Endometrial microvascular endothelial cells (primary cell): ENCODE results near the gene PLCG1. TPM values are rescaled to one million over a fixed set of nuclear protein-coding genes. Genes with fewer than 3 reads are reported as not detected.

Experiments
- in situ Hi-C: cut with HindIII; loops from 2 replicates; pipeline ENCODE4 v1.10.0; 2017; ENCODE audit warnings: low sequenced_read_pairs, low pct_unique_long_range_greater_than_20kb; ENCODE audit errors: inconsistent ontology term
- total RNA-seq: library from RNA; depleted of rRNA; stranded (reverse); fragments of >200 nt; gene quantifications from one replicate; pipeline ENCODE4 v1.2.3, GENCODE V29; 2015; ENCODE audit errors: inconsistent ontology term

Gene PLCG1
- total RNA-seq, 1 donor from 2014 or later = 61.3 TPM

GRCh38 chr20:41160686-41161085 lies 23.3 kb downstream of the PLCG1 start:
- in situ Hi-C loops = no loop called here

GRCh38 chr20:41161886-41162285 lies 24.5 kb downstream of the PLCG1 start:
- in situ Hi-C loops = no loop called here

- in situ Hi-C loops = no loop called here
These were observed 25.1 kb downstream of the PLCG1 start for GRCh38 chr20:41162396-41162795.

DNA sequence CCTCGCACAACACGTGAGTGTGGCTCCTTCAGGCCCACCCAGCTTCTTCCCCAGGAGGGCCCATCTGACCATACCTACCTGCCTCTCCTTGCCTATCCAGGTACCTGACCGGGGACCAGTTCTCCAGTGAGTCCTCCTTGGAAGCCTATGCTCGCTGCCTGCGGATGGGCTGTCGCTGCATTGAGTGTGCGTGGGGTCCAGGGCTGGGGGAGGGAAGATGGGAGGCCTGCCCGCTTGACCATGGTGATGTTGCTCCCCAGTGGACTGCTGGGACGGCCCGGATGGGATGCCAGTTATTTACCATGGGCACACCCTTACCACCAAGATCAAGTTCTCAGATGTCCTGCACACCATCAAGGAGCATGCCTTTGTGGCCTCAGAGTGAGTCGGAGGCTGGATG lies 26.5 kb downstream of the PLCG1 start:
- in situ Hi-C loops = no loop called here

- in situ Hi-C loops = no loop called here
These were observed 27.9 kb downstream of the PLCG1 start for GRCh38 chr20:41165001-41165882.

GRCh38 chr20:41166201-41167117 lies 29.1 kb downstream of the PLCG1 start:
- in situ Hi-C loops = no loop called here

- in situ Hi-C loops = no loop called here
These were observed 29.8 kb downstream of the PLCG1 start for GRCh38 chr20:41167118-41167470.

- in situ Hi-C loops = no loop called here
These were observed 30.3 kb downstream of the PLCG1 start for GRCh38 chr20:41167481-41168253.

DNA sequence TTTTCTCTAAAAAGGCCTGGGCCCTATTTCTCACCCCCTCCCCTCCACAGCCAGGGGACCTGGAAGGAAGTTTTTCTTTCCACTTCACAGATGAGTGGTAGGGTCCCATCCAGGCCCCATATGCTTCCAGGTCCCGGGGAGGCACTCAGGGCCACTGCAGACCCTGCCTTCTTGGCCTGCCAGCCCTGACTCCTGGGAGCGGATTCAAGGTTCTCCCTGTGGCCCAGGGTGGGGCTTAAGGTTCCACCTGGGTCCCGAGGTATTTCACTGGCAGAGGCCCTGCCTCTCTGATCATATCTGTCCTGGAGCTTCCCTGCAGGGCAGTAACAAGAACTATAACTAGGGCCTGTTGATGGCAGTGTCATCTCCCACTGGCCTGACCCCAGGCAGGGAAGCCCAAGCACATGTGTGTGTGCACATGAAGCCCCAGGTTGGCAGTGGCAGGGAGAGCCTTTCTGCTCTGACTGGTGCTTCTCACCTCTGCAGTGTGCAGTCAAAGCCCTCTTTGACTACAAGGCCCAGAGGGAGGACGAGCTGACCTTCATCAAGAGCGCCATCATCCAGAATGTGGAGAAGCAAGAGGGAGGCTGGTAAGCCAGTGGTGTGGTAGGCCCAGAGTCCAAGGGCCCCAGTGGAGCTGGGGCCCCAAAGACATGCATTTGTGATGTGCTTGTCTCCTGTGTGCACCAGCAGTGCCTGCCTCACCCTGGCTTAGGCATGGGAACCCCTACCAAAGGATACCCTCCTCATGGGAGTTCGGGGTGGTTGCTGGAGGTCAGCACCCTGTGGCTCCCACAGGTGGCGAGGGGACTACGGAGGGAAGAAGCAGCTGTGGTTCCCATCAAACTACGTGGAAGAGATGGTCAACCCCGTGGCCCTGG lies 31.2 kb downstream of the PLCG1 start:
- in situ Hi-C loops = no loop called here

DNA sequence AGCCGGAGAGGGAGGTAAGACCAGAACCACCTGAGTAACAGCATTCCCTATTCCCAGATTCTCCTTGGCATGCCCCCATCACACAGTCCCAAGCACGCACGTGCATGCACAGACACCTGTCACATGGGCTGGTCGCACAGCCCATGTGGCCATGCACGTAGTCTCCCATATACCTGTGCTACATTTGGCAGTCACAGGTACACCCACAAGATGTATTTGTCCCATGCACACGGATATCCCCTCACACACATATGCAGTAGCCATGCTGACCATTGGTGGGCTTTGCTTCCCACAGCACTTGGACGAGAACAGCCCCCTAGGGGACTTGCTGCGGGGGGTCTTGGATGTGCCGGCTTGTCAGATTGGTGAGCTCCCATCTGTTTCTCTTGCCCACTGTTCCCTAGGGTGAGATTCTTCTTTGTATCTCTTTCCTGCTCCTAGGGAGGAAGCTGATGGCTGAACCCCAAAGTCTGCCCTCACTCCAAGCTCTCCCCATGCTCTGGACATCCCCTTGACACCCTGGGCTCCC lies 31.9 kb downstream of the PLCG1 start:
- in situ Hi-C loops = no loop called here

- in situ Hi-C loops = no loop called here
These were observed 32.5 kb downstream of the PLCG1 start for GRCh38 chr20:41169791-41170351.

DNA sequence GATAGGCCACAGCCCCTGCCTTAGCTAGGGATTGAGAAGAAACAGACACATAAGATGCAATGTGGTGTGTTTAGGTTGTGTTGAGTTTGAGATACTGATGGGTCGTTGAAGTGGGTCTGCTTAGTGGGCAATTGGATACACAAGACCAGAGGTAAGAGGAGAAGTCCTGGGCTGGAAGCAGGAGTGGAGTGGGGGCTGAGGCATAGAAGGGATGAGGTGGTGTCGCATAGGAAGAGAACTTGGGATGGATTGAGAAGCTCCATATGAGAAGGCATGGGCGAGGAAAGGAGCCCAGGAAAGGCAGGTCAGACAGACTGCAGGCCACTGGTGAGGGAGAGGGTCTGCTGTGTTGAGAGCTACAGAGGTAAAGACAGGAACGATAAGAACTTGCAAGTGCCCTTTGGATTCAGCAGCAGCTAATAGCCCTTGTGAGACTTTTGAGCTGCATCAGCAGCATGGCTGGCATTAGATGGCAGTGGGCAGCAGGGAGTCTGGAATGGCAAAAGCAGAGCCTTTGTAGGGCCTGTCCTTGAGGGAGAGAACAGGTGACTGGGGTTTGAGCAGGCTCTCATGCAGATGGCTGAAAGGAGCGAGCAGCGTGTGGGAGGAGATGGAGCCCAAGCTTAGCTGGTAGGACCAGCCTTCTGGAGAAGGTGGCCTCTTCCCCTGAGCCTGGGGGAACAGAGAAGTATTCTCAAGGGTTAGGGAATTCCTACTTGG lies 33.2 kb downstream of the PLCG1 start:
- in situ Hi-C loops = no loop called here

DNA sequence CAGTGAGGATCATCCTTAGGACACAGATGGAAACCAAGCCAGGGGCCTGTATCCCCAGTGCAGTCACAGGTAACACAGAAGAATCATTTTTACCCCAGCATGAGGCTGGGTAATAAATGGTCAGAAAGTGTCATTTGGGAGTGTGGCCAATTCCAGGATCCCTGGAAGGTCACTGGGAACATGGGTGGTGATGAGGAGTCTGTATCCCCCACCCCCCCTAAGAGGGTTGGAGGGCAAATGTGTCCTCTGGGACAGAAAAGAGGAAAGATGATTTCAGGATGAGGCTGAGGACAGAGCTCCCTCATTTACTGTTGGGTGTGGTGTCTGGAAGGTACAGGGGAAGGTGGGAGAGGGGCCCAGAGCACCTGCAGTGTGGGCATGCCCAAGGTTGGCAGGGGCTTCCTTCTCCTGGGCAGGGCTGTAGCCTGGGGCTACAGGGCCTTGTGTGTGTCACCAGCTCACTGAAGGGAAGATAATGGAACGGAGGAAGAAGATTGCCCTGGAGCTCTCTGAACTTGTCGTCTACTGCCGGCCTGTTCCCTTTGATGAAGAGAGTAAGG lies 34.5 kb downstream of the PLCG1 start:
- in situ Hi-C loops = no loop called here

GRCh38 chr20:41172296-41173140 lies 35.2 kb downstream of the PLCG1 start:
- in situ Hi-C loops = no loop called here

- in situ Hi-C loops = no loop called here
These were observed 35.9 kb downstream of the PLCG1 start for GRCh38 chr20:41173161-41173721.
